AG09309 (cell line): ENCODE results near the gene SMIM31.

Experiments
- DNase-seq: peaks from one replicate; pipeline ENCODE4 v3.0.0-alpha.2; 2010; ENCODE audit warnings: low read depth
- H3K4me3 ChIP-seq: 2 replicates; pipeline ENCODE4 v1.5.1; 2011; ENCODE audit warnings: mild to moderate bottlenecking, low read depth, low read length, moderate library complexity; ENCODE audit not compliant: control insufficient read depth
- TF ChIP-seq, protein P1 (sequence below): IDR thresholded peaks from 2 replicates; pipeline ENCODE4 v1.5.1; 2011; ENCODE audit warnings: mild to moderate bottlenecking, low read depth, low read length, inconsistent platforms; ENCODE audit not compliant: insufficient read depth, control insufficient read depth; ENCODE audit errors: missing control alignments

The SMIM31 gene

DNA sequence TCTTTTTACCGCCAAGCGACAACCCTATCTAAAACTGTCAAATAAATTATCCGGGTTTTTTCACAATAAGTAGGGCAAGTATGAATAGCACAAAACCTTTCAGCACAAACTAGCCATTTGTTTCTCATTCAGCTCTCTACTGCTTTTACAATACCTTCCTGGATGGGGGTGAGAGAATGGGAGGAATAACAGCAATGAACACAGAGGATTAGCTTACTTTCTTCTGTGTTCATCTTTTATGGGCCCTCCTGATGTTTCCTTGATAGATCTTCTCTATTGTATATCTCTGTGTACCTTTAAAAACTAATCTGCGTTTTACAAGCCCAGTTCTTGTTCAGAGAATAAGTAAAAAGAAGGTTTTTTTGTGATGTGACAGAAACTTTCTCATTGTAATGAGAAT lies 67.8 kb downstream of the SMIM31 start:
- DNase-seq: no peak
- TF ChIP-seq, protein P1, sequence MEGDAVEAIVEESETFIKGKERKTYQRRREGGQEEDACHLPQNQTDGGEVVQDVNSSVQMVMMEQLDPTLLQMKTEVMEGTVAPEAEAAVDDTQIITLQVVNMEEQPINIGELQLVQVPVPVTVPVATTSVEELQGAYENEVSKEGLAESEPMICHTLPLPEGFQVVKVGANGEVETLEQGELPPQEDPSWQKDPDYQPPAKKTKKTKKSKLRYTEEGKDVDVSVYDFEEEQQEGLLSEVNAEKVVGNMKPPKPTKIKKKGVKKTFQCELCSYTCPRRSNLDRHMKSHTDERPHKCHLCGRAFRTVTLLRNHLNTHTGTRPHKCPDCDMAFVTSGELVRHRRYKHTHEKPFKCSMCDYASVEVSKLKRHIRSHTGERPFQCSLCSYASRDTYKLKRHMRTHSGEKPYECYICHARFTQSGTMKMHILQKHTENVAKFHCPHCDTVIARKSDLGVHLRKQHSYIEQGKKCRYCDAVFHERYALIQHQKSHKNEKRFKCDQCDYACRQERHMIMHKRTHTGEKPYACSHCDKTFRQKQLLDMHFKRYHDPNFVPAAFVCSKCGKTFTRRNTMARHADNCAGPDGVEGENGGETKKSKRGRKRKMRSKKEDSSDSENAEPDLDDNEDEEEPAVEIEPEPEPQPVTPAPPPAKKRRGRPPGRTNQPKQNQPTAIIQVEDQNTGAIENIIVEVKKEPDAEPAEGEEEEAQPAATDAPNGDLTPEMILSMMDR: no peak
- no peak overlapping the region for H3K4me3 ChIP-seq

DNA sequence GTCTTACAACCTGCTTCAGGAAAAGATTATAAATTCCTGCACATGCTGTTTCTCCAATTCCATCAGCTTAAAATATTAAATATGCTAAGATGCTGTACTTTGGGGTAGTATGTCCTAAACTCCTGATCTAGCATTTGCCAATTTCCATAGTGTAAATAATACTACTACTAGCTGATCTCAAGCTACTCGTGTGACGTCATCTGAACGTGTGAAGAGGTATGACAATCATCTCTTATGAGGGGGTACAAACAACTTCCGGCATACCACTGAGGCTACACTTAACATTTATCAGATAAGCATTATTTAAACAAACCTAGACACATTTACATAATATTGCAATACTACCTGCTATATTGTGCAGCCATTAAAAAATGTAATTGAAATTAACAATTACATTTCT lies 70.7 kb downstream of the SMIM31 start:
- no peak overlapping the region for H3K4me3 ChIP-seq
- DNase-seq: no peak
- TF ChIP-seq, protein P1: no peak

DNA sequence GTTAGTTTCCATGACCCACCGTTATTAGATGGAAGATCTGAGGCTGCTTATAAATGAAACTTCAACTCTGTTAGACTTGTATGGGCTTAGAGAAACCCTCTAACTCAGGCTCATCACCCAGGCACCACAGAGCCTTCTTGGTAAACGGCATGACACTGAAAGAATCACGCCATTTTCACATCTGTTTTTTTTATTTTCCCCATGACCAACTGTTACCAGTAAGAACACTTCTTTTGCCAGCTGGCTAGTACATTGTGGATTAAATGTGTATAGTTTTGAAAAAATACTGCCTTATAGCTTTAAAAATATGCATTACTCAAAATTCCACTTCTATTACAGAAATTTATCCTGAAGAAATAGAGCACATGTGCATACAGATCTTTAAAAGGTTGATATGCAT lies 75.0 kb downstream of the SMIM31 start:
- TF ChIP-seq, protein P1: no peak
- no peak overlapping the region for H3K4me3 ChIP-seq
- no peak for DNase-seq

DNA sequence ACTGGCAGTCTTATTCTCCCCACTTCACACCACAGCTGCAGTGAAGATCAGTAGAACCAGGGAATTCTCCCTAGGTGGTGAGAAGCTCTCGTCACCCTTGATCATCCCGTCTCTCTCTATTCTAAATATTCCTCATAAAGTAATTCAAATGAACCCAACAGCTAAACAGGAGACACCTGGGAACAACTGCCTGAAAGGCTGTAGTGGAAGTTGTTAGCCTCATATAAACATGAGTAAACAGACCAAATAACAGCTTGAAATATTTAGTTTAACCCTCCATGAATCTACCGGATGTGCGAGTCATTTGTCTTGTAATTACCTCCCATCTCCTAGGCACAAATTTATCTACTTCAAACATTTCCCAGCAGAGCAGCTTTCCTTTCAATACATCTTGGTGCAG lies 92.6 kb downstream of the SMIM31 start:
- no peak overlapping the region for H3K4me3 ChIP-seq
- DNase-seq: no peak

DNA sequence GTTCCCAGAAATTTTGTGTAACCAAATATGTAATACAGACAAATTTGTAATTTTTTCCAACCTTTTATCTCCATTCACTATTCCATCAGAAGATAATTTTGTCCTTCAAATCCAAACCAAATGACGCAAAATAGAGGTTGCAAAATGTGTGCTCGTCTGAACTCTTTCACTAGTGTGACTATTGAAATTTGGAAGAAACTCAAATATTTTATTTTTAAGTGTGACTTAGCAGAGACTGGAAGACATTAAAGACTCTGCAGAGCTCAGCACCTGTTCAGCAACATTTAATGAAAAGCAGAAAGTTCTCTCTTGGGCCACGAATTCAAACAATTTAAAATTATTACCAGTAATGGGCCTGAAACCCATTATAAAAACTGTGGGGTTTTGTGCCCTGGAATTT lies 93.1 kb downstream of the SMIM31 start:
- TF ChIP-seq, protein P1: no peak
- DNase-seq: no peak
- no peak overlapping the region for H3K4me3 ChIP-seq

More for the DNA sequence above, 92.6 kb downstream of the SMIM31 start:
- TF ChIP-seq, protein P1: no peak

DNA sequence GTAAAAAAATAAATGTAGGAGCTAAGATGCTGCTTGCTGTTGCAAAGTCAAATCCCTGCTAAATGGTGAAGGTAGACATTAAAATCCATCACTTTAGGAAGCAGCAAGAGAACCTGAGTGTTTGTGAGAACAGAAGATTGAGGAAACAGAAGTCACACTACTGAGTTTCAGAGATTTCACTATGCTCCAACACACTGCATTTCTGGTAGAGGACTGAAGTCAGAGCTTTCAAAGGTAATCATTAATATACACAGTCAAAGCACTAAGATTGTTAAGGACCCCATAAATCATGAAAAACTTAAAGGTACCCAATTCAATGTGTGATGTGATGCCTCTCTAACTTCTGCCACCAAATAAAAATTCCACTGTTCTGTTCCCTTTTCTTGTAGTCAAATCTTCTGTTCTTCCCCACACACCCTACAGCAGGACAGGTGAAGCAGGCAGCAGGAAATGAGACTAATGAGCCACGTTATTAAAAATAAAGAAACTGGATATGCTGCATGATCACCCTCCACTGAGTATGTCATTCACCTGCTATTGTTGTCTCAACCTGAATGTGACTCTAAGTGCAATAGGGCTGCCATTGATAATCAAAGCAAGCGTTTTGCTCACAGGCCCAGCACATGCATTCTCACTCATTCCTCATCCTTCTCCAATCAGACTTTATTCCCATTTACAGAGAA lies 94.2 kb downstream of the SMIM31 start:
- TF ChIP-seq, protein P1: no peak
- no peak for DNase-seq
- no peak overlapping the region for H3K4me3 ChIP-seq
